Lower leg skin (tissue), 4 donors: ENCODE data around the gene PCSK6. TPM values are rescaled to one million over a fixed set of nuclear protein-coding genes. Genes with fewer than 3 reads are reported as not detected.
A peak's percentile ranks its signal among the peaks of the same experiment; 100 is the strongest.

Source experiments
- DNase-seq, 2 donors: peaks; one replicate each; pipeline ENCODE4 v3.0.0-alpha.2; 2019; ENCODE audit warnings: low spot score in 2 of 2
- H3K4me3 ChIP-seq: fragments of 200-600 bp; sonication (generic); 2 replicates; pipeline ENCODE4 v1.5.1; 2017; ENCODE audit warnings: mild to moderate bottlenecking, low read depth; ENCODE audit not compliant: poor library complexity, severe bottlenecking
- POLR2A ChIP-seq, 2 donors: fragments of 450-650 bp; IDR thresholded peaks; one replicate each; pipeline ENCODE4 v1.6.1; 2016 to 2017; ENCODE audit warnings: antibody characterized with exemption in 2 of 2, mild to moderate bottlenecking in 1 of 2, moderate library complexity in 1 of 2
- WGBS, 2 donors: methylation state at CpG; one replicate each; pipeline ENCODE4 v1.1.5; 2018; 5-methylcytosine and 5-hydroxymethylcytosine counted together
- intact Hi-C: fragments of 100-400 bp; cut with DNase I; formaldehyde crosslinking; loops from one replicate; pipeline ENCODE4 v1.15.0; 2023; ENCODE audit warnings: low total_unique reads
- total RNA-seq, 4 donors: library from RNA; depleted of rRNA; stranded (reverse); fragments of >200 nt; gene quantifications; one replicate each; pipeline ENCODE4 v1.1.0, GENCODE V29; 2016
- TF ChIP-seq, protein P1 (sequence below), 3 donors: fragments of 450-650 bp; IDR thresholded peaks; one replicate each; pipeline ENCODE4 v1.5.1; 2016; ENCODE audit warnings: antibody characterized with exemption in 3 of 3, mild to moderate bottlenecking in 3 of 3, moderate library complexity in 2 of 3

Gene PCSK6
- total RNA-seq, 4 donors from 2014 or later: 20.1 to 45.4 (median 30.4) TPM

DNA sequence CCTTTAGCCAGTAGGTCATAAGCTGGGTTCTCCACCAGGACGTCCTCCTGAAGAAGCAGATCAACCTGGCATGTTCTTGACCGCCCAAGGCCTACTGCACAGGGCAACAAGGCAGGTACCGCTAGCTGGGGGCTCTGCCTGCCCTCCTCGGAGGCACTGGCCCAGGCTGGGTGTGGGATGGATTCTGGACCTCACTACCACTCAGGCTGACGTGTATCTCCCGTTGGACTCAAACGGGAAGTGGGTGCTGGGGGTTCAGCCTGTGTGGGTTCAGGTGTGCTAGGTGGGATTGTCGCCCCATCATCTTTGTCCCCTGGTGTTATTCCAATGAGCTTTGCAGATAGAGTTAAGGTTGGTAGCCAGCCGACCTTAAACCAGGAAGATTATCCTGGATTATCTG lies 99.4 kb downstream of the PCSK6 start:
- intact Hi-C loops: no loop called here
- H3K4me3 ChIP-seq: no peak overlapping the region
- no peak for TF ChIP-seq POLR2A (IDR thresholded peaks at IDR 0.05)
- TF ChIP-seq, protein P1, sequence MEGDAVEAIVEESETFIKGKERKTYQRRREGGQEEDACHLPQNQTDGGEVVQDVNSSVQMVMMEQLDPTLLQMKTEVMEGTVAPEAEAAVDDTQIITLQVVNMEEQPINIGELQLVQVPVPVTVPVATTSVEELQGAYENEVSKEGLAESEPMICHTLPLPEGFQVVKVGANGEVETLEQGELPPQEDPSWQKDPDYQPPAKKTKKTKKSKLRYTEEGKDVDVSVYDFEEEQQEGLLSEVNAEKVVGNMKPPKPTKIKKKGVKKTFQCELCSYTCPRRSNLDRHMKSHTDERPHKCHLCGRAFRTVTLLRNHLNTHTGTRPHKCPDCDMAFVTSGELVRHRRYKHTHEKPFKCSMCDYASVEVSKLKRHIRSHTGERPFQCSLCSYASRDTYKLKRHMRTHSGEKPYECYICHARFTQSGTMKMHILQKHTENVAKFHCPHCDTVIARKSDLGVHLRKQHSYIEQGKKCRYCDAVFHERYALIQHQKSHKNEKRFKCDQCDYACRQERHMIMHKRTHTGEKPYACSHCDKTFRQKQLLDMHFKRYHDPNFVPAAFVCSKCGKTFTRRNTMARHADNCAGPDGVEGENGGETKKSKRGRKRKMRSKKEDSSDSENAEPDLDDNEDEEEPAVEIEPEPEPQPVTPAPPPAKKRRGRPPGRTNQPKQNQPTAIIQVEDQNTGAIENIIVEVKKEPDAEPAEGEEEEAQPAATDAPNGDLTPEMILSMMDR (IDR thresholded peaks at IDR 0.05): no peak
- 77 to 97% methylated on average over 6 to 9 of the region's 9 CpGs for WGBS, 2 donors
- DNase-seq: peak in 1 of 2 donors; percentile 76

DNA sequence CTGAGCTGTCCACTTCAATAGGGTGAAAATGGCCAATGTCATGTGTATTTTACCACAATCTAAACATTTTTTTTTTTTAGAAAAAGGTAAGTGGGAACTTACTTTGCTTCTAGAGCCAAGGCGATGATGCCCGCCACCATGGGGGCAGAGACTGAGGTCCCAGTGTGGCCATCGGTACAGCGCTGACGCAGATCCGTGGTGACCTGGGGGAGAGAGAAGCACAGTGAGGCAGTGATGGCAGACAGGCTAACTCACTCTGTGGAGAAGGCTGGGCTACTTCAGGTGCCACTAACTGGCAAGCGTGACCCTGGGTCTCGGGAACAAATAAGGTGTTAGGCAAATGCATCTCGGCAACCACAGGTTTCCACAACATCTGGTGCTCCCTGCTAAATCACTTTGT lies 100.1 kb downstream of the PCSK6 start:
- no peak for TF ChIP-seq POLR2A (IDR thresholded peaks at IDR 0.05)
- TF ChIP-seq, protein P1 (IDR thresholded peaks at IDR 0.05): no peak
- H3K4me3 ChIP-seq: no peak overlapping the region
- whole genome bisulfite sequencing, 2 donors: 95 to 99% methylated on average over 9 of the region's 9 CpGs
- DNase-seq: peak in 1 of 2 donors; percentile 63
- intact Hi-C loops: no loop called here

DNA sequence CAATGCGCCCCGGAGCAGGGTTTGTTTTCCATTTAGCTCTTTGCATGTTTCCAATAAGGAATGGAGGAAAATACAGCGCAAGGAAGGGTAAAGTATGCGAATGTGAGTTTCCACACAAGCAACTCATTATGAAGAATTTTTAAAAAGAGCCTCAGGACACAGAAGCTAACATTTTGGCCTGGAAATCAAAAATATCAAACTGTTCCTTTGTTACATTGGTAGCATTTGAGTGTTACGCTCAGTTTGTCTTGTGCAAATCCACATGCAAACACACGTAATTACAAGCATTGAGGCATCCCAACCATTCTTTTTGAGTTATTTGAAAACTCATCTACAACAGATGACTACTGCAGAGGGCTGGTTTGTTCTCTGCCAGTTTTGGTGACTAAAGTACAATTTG lies 101.5 kb downstream of the PCSK6 start:
- 62 to 85% methylated on average over 6 of the region's 6 CpGs for WGBS, 2 donors
- no peak overlapping the region for H3K4me3 ChIP-seq
- no peak for DNase-seq
- intact Hi-C loops: no loop called here
- no peak for TF ChIP-seq POLR2A (IDR thresholded peaks at IDR 0.05)
- TF ChIP-seq, protein P1 (IDR thresholded peaks at IDR 0.05): no peak

DNA sequence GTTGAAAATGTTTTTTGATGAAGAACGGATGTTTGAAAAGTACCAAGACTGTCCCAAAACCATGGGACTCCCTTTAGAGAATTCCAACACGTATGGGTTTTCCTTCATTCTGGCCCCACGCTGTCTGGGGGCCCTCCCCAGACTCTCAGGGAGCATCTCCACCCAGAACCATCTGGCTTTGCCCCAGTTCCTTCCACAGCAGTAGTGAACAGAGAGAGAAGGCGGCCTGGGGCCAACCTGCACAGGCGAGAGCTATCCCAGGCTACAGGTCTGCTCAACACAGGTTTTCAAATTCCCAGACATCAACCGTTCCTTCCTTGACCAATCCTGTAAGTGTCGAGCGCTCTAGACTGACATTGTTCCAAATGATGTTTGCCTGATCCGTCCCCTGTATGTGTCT lies 101.9 kb downstream of the PCSK6 start:
- H3K4me3 ChIP-seq: no peak overlapping the region
- TF ChIP-seq, protein P1 (IDR thresholded peaks at IDR 0.05): no peak
- TF ChIP-seq POLR2A (IDR thresholded peaks at IDR 0.05): no peak
- DNase-seq: no peak
- intact Hi-C loops: no loop called here
- WGBS, 2 donors: 65 to 81% methylated on average over 9 of the region's 9 CpGs

DNA sequence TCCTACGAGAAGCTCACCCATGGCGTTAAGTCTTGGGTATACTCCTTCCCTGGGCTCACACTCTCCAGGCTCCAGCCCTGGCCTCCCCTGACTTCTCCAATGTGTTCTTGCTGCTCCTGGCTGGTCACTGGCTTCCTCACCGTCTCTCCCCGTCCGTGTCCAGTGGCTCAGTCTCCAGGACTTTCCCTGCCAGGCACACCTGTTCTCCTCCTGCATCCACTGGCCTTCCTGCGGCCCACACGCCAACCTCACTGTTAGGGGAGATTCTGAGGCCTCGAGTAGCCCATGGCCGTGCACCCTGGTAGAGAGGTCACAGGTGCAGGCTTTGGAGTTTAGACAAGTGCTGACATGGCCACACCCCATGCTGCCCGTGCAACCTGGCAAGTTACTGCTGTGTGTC lies 102.5 kb downstream of the PCSK6 start:
- WGBS, 2 donors: 79 to 90% methylated on average over 10 of the region's 10 CpGs
- intact Hi-C loops: no loop called here
- H3K4me3 ChIP-seq: no peak overlapping the region
- no peak for DNase-seq
- TF ChIP-seq, protein P1 (IDR thresholded peaks at IDR 0.05): no peak
- no peak for TF ChIP-seq POLR2A (IDR thresholded peaks at IDR 0.05)

DNA sequence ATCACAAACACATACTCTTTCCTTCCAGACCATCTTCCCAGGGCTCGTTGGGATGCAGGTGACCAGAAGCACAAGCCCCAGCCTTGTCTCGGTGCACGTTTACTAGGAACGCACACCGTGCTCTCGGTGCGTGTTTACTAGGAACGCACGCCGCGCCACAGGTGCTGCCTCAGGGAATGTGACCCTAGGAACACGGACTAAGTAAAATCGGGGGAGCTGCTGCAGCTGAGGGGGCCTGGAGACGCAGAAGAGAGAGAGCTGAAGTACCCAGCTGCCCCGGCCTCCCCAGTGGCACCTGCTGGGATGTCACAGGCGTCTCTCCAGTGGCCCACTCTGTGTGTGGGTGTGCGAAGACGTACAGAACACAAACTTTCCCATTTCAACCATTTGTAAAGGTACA lies 103.5 kb downstream of the PCSK6 start:
- H3K4me3 ChIP-seq: no peak overlapping the region
- 92 to 95% methylated on average over 18 of the region's 18 CpGs for WGBS, 2 donors
- no peak for TF ChIP-seq POLR2A (IDR thresholded peaks at IDR 0.05)
- TF ChIP-seq, protein P1 (IDR thresholded peaks at IDR 0.05): no peak
- no peak for DNase-seq
- intact Hi-C loops: no loop called here
